ENCODE results near the gene IGF2R.

DNA sequence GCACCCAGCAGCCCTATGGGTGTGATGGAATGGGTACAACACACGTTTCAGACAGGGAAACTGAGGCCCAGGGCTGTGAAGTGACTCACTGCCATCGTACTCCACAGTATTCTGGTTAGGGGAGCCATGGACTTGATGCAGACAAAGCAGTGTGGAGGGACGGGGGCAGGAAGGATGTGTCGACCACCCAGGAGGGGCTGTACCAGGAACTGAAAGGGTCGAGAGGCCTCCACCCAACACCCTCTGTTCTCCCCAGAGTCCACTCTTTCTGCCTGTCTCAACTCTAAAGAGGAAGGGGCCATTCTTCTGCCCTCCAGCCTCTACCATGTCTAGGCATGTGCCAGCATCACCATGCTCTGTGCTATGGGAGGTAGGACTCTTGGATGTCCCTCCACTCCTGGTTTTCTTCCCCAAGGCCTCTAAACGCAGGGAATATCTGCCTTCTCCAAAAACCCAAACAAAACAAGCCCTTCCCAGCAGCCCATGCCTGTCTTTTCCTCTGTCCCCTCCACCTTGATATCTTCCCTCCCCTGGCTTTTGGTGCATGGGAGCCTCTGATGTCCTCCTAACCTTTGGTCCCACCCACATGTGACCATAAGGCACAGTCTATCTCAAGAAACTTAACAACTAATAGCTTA, 160.1 kb downstream of the IGF2R start:
- no peak for TF ChIP-seq POLR2A (IDR thresholded peaks at IDR 0.05)
- TF ChIP-seq, protein P1, sequence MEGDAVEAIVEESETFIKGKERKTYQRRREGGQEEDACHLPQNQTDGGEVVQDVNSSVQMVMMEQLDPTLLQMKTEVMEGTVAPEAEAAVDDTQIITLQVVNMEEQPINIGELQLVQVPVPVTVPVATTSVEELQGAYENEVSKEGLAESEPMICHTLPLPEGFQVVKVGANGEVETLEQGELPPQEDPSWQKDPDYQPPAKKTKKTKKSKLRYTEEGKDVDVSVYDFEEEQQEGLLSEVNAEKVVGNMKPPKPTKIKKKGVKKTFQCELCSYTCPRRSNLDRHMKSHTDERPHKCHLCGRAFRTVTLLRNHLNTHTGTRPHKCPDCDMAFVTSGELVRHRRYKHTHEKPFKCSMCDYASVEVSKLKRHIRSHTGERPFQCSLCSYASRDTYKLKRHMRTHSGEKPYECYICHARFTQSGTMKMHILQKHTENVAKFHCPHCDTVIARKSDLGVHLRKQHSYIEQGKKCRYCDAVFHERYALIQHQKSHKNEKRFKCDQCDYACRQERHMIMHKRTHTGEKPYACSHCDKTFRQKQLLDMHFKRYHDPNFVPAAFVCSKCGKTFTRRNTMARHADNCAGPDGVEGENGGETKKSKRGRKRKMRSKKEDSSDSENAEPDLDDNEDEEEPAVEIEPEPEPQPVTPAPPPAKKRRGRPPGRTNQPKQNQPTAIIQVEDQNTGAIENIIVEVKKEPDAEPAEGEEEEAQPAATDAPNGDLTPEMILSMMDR (IDR thresholded peaks at IDR 0.05), result no peak
- no peak for TF ChIP-seq POLR2AphosphoS5 (IDR thresholded peaks at IDR 0.05; ENCODE audit: insufficient read depth in 1 of 2, low read depth in 1 of 2)

Measured in vagina (tissue), 2 donors.